ENCODE data around the gene FER. TPM values are rescaled to one million over a fixed set of nuclear protein-coding genes. Genes with fewer than 3 reads are reported as not detected.
"Not testable (repeated sequence)": the region's sequence is repeated elsewhere in the genome, so short reads cannot be mapped to it uniquely, and the experiment has no call there.

Gene FER
- total RNA-seq, 1 experiment from 2014 or later = 16.4 TPM

DNA sequence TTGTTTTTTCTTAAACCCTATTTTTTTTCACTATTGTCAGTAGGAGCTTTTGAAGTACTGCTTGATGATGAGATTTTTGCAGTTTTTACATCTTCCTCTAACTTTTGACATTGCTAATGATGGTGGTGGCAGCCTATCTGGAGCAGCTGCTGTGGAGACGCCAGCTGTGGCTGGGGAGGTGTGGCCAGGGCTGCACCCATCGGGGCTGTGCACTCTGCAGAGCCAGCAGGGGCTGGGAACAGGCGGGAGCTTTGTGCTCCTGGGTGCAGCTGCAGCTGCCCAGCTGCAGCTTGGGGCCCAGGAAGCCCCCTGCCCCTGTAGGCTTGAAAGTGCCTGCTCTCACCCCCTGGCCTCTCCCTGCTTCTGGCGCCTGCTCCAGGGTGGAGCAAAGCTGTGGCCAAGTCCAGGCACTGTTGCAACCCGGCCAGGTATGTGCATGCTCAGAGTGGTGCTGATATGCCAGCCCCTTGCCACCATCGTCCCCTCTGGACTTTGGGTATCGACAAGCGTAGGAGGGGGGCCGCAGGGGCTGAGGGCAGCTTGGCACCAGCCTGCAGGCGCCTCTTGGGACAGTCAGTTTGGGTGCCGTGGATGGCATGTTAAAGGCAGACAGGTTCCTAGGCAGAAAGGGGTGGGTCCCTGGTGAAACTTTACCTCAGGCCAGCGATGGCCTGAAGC lies 39.2 kb downstream of the FER start:
- H3K9me3 ChIP-seq (ENCODE audit: low read depth, low read length, poor library complexity, severe bottlenecking) = peaks cover 14% of the 10 kb centered on the region
- H3K36me3 ChIP-seq (ENCODE audit: insufficient read depth, low read length, poor library complexity, severe bottlenecking) = no peaks in the 10 kb centered on the region
- POLR2A ChIA-PET (ENCODE audit: low non-redundant PET) = no interaction called here
- CTCF ChIA-PET = no interaction called here
- DNase-seq (ENCODE audit: low spot score) = no peak
- H3K4me1 ChIP-seq (ENCODE audit: insufficient read depth, low read length, poor library complexity, severe bottlenecking) = no peaks in the 10 kb centered on the region
- no TSS peak for BruUV-seq (replicated peaks)
- TF ChIP-seq, protein P1, sequence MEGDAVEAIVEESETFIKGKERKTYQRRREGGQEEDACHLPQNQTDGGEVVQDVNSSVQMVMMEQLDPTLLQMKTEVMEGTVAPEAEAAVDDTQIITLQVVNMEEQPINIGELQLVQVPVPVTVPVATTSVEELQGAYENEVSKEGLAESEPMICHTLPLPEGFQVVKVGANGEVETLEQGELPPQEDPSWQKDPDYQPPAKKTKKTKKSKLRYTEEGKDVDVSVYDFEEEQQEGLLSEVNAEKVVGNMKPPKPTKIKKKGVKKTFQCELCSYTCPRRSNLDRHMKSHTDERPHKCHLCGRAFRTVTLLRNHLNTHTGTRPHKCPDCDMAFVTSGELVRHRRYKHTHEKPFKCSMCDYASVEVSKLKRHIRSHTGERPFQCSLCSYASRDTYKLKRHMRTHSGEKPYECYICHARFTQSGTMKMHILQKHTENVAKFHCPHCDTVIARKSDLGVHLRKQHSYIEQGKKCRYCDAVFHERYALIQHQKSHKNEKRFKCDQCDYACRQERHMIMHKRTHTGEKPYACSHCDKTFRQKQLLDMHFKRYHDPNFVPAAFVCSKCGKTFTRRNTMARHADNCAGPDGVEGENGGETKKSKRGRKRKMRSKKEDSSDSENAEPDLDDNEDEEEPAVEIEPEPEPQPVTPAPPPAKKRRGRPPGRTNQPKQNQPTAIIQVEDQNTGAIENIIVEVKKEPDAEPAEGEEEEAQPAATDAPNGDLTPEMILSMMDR (conservative IDR thresholded peaks at IDR 0.05; ENCODE audit: low read depth, low read length) = no peak
- no peak for TF ChIP-seq EZH2 (IDR thresholded peaks at IDR 0.05; ENCODE audit: borderline replicate concordance, low read depth, low read length, poor library complexity, severe bottlenecking)
- no peak overlapping the region for H3K27ac ChIP-seq (ENCODE audit: low read depth, low read length, poor library complexity, severe bottlenecking)
- intact Hi-C loops (cut with micrococcal nuclease; ENCODE audit: unreplicated experiment) = no loop called here
- H3K27me3 ChIP-seq (replicated peaks; ENCODE audit: insufficient read depth, low read depth, low read length, poor library complexity) = no peaks in the 10 kb centered on the region
- H3K4me3 ChIP-seq (ENCODE audit: low read depth, low read length, poor library complexity, severe bottlenecking) = no peak overlapping the region

DNA sequence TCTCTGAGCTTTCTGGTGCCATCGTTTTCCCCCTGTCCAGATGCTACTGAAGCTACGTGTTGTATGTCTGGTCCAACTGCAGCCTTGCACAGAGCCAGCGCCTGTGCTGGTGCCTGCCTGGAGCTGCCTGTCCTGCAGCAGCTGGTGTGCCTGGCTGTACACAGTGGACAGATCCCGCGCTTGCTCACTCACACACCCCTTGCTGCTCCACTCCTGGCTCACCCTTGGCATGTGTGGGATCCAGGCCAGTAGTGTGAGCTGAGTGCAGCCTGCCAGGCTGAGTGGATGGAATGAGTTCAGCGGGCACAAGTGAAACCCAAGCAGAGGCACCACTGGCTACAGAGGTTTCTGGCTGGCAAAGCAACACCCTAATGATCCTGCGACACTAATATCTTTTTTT lies 40.4 kb downstream of the FER start:
- Histone ChIP-seq H3K9me3 (ENCODE audit: low read depth, low read length, poor library complexity, severe bottlenecking) (peaks cover 14% of the 10 kb centered on the region), H3K36me3 (ENCODE audit: insufficient read depth, low read length, poor library complexity, severe bottlenecking) (no peaks in the 10 kb centered on the region), H3K4me3 (ENCODE audit: low read depth, low read length, poor library complexity, severe bottlenecking) (no peak overlapping the region), H3K4me1 (ENCODE audit: insufficient read depth, low read length, poor library complexity, severe bottlenecking) (no peaks in the 10 kb centered on the region), H3K27ac (ENCODE audit: low read depth, low read length, poor library complexity, severe bottlenecking) (no peak overlapping the region), H3K27me3 (replicated peaks; ENCODE audit: insufficient read depth, low read depth, low read length, poor library complexity) (no peaks in the 10 kb centered on the region)
- intact Hi-C loops (cut with micrococcal nuclease; ENCODE audit: unreplicated experiment) = no loop called here
- no peak for TF ChIP-seq EZH2 (IDR thresholded peaks at IDR 0.05; ENCODE audit: borderline replicate concordance, low read depth, low read length, poor library complexity, severe bottlenecking)
- TF ChIP-seq, protein P1 (conservative IDR thresholded peaks at IDR 0.05; ENCODE audit: low read depth, low read length) = no peak
- no TSS peak for BruUV-seq (replicated peaks)
- DNase-seq (ENCODE audit: low spot score) = no peak
- CTCF ChIA-PET = no interaction called here
- POLR2A ChIA-PET (ENCODE audit: low non-redundant PET) = no interaction called here

DNA sequence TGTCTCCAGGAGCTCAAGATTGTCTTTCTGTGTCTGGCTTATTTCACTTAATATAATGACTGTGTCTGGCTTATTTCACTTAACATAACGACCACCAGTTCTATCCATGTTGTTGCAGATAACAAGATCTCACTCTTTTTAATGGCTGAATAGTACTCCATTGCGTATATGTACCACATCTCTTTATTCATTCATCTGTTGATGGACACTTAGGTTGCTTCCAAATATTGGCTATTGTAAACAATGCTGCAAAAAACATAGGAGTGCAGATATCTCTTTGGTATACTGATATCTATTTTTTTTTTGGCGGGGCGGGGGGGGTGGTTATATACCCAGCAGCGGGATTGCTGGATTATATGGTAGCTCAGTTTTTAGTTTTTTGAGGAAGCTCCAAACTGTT lies 45.5 kb downstream of the FER start:
- intact Hi-C loops (cut with micrococcal nuclease; ENCODE audit: unreplicated experiment) = no loop called here
- ChIA-PET POLR2A (ENCODE audit: low non-redundant PET) (no interaction called here), CTCF (no interaction called here)
- Histone ChIP-seq H3K9me3 (ENCODE audit: low read depth, low read length, poor library complexity, severe bottlenecking) (no peaks in the 10 kb centered on the region), H3K36me3 (ENCODE audit: insufficient read depth, low read length, poor library complexity, severe bottlenecking) (no peaks in the 10 kb centered on the region), H3K27ac (ENCODE audit: low read depth, low read length, poor library complexity, severe bottlenecking) (no peak overlapping the region), H3K4me1 (ENCODE audit: insufficient read depth, low read length, poor library complexity, severe bottlenecking) (peaks cover 9% of the 10 kb centered on the region), H3K4me3 (ENCODE audit: low read depth, low read length, poor library complexity, severe bottlenecking) (no peak overlapping the region), H3K27me3 (replicated peaks; ENCODE audit: insufficient read depth, low read depth, low read length, poor library complexity) (no peaks in the 10 kb centered on the region)
- TF ChIP-seq, protein P1 (conservative IDR thresholded peaks at IDR 0.05; ENCODE audit: low read depth, low read length) = no peak
- no peak for TF ChIP-seq EZH2 (IDR thresholded peaks at IDR 0.05; ENCODE audit: borderline replicate concordance, low read depth, low read length, poor library complexity, severe bottlenecking)
- DNase-seq (ENCODE audit: low spot score) = no peak
- BruUV-seq (replicated peaks) = no TSS peak

DNA sequence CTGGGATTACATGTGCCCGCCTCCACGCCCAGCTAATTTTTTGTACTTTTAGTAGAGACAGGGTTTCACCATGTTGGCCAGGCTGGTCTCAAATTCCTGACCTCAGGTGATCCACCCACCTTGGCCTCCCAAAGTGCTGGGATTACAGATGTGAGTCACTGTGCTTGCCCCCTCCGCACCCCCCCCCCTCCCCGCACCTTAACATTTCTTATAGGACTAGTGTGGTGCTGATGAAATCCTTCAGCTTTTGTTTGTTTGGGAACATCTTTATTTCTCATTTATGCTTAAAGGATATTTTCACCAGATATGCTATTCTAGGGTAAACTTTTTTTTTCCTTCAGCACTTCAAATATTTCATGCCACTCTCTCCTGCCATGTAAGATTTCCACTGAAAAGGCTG lies 46.7 kb downstream of the FER start:
- DNase-seq (ENCODE audit: low spot score); H3K4me1 ChIP-seq (ENCODE audit: insufficient read depth, low read length, poor library complexity, severe bottlenecking); H3K4me3 ChIP-seq (ENCODE audit: low read depth, low read length, poor library complexity, severe bottlenecking); H3K27ac ChIP-seq (ENCODE audit: low read depth, low read length, poor library complexity, severe bottlenecking); intact Hi-C loops (cut with micrococcal nuclease; ENCODE audit: unreplicated experiment); CTCF ChIA-PET; H3K9me3 ChIP-seq (ENCODE audit: low read depth, low read length, poor library complexity, severe bottlenecking); H3K36me3 ChIP-seq (ENCODE audit: insufficient read depth, low read length, poor library complexity, severe bottlenecking); H3K27me3 ChIP-seq (replicated peaks; ENCODE audit: insufficient read depth, low read depth, low read length, poor library complexity); POLR2A ChIA-PET (ENCODE audit: low non-redundant PET); BruUV-seq (replicated peaks): not testable (repeated sequence)

All from A673 (cell line).